Upper lobe of left lung (tissue), 4 donors: ENCODE data around the gene SLC41A3.

Source experiments
- POLR2A ChIP-seq, 4 donors: fragments of 450-650 bp; IDR thresholded peaks; one replicate each; pipeline ENCODE4 v1.5.1; 2016 to 2017; ENCODE audit warnings: antibody characterized with exemption in 4 of 4, mild to moderate bottlenecking in 2 of 4
- POLR2AphosphoS5 ChIP-seq, 2 donors: sonication (generic); formaldehyde crosslinking; IDR thresholded peaks; one replicate each; pipeline ENCODE4 v1.5.1; 2017; ENCODE audit warnings: antibody characterized with exemption in 2 of 2
- TF ChIP-seq, protein P1 (sequence below), 6 experiments: fragments of 450-650 bp in 4 of 6; fragments of 200-600 bp in 2 of 6; sonication (generic) in 2 of 6; IDR thresholded peaks; one replicate each; pipeline ENCODE4 v1.5.1; 2016 to 2019; ENCODE audit warnings: antibody characterized with exemption in 6 of 6

- TF ChIP-seq, protein P1, sequence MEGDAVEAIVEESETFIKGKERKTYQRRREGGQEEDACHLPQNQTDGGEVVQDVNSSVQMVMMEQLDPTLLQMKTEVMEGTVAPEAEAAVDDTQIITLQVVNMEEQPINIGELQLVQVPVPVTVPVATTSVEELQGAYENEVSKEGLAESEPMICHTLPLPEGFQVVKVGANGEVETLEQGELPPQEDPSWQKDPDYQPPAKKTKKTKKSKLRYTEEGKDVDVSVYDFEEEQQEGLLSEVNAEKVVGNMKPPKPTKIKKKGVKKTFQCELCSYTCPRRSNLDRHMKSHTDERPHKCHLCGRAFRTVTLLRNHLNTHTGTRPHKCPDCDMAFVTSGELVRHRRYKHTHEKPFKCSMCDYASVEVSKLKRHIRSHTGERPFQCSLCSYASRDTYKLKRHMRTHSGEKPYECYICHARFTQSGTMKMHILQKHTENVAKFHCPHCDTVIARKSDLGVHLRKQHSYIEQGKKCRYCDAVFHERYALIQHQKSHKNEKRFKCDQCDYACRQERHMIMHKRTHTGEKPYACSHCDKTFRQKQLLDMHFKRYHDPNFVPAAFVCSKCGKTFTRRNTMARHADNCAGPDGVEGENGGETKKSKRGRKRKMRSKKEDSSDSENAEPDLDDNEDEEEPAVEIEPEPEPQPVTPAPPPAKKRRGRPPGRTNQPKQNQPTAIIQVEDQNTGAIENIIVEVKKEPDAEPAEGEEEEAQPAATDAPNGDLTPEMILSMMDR (IDR thresholded peaks at IDR 0.05) = no peak
- TF ChIP-seq POLR2A (IDR thresholded peaks at IDR 0.05) (no peak), POLR2AphosphoS5 (IDR thresholded peaks at IDR 0.05) (no peak)
Observed at GRCh38 chr3:126119008-126119675, 35.2 kb upstream of the SLC41A3 start.
